Lung (tissue), 12 donors: ENCODE measurements around the gene CASP8. TPM values are rescaled to one million over a fixed set of nuclear protein-coding genes. Genes with fewer than 3 reads are reported as not detected.
A peak's percentile ranks its signal among the peaks of the same experiment; 100 is the strongest.

Experiments used
- ATAC-seq: fragments of 200-7000 bp; cut with Tn5 transposase; one replicate; pipeline ENCODE4 v1.9.1; 2020; ENCODE audit warnings: moderate number of reproducible peaks; ENCODE audit not compliant: insufficient read depth, low FRiP score
- DNase-seq, 3 donors: peaks; one replicate each; pipeline ENCODE4 v3.0.0-alpha.2; 2013 to 2017
- H3K27ac ChIP-seq, 2 donors: one replicate each; pipeline ENCODE4 v1.5.1; 2013; ENCODE audit warnings: mild to moderate bottlenecking in 2 of 2, moderate library complexity in 2 of 2, control low read depth in 1 of 2, inconsistent platforms in 1 of 2, low read depth in 1 of 2, low read length in 1 of 2
- H3K27me3 ChIP-seq, 3 donors: one replicate each; pipeline ENCODE4 v1.5.1; 2013; ENCODE audit warnings: low read length in 2 of 3; ENCODE audit not compliant: control insufficient read depth in 3 of 3, insufficient read depth in 3 of 3
- H3K36me3 ChIP-seq, 4 donors: one replicate each; pipeline ENCODE4 v1.5.1; 2013; ENCODE audit warnings: low read length in 4 of 4, mild to moderate bottlenecking in 1 of 4, moderate library complexity in 1 of 4; ENCODE audit not compliant: control insufficient read depth in 4 of 4, insufficient read depth in 4 of 4
- H3K4me1 ChIP-seq, 5 donors: one replicate each; pipeline ENCODE4 v1.5.1; 2013; ENCODE audit warnings: low read length in 5 of 5, mild to moderate bottlenecking in 2 of 5, moderate library complexity in 1 of 5; ENCODE audit not compliant: control insufficient read depth in 5 of 5, insufficient read depth in 5 of 5
- H3K4me3 ChIP-seq: one replicate; pipeline ENCODE4 v1.5.1; 2013; ENCODE audit warnings: mild to moderate bottlenecking, control low read depth, moderate library complexity
- H3K9ac ChIP-seq, 2 donors: one replicate each; pipeline ENCODE4 v1.5.1; 2013; ENCODE audit warnings: low read length in 2 of 2, control low read depth in 1 of 2; ENCODE audit not compliant: insufficient read depth in 1 of 2
- H3K9me3 ChIP-seq, 4 donors: one replicate each; pipeline ENCODE4 v1.5.1; 2013; ENCODE audit warnings: low read length in 3 of 4, mild to moderate bottlenecking in 1 of 4, moderate library complexity in 1 of 4; ENCODE audit not compliant: control insufficient read depth in 4 of 4, insufficient read depth in 3 of 4
- CTCF ChIP-seq: IDR thresholded peaks from 2 replicates; pipeline ENCODE4 v1.5.1; 2012; ENCODE audit warnings: mild to moderate bottlenecking; ENCODE audit errors: control extremely low read depth, extremely low read depth
- WGBS, 2 donors: extraction: QIAGEN DNeasy Blood & Tissue Kit; methylation state at CpG; one replicate each; pipeline ENCODE4 v1.1.7; 2013; 5-methylcytosine and 5-hydroxymethylcytosine counted together
- polyA plus RNA-seq, 2 donors: library from polyadenylated mRNA; stranded (reverse); fragments of 200-250 nt; gene quantifications; one replicate each; pipeline ENCODE4 v1.2.1, GENCODE V29; 2013
- total RNA-seq, 2 donors: library from RNA; depleted of rRNA in 1 of 2; stranded (reverse); fragments of >200 nt in 1 of 2; gene quantifications; one replicate each; pipeline ENCODE4 v1.2.1, GENCODE V29; 2014 to 2021
- donor health status: control.
- donor health status: control.
- donor health status: Bipolar disorder and iron deficiency.
- donor health status: healthy.
- donor health status: DM: yes; HTN: yes; CAD: no.

The CASP8 gene
- total and polyA plus RNA-seq, 4 donors: 18.2 to 32.3 (median 23.5) TPM

GRCh38 chr2:201256082-201256481, 4.3 kb upstream of the CASP8 start:
- no peak for TF ChIP-seq CTCF
- ATAC-seq: no peak
- Histone ChIP-seq H3K27ac (peak overlapping the region in 1 of 2 donors; percentile 2), H3K27me3 (no peaks in the 10 kb centered on the region), H3K9me3 (no peaks in the 10 kb centered on the region), H3K9ac (no peak overlapping the region), H3K4me3 (no peak overlapping the region), H3K36me3 (no peaks in the 10 kb centered on the region), H3K4me1 (peaks cover 0 to 13% (median 3%) of the 10 kb centered on the region in 5 donors)
- 97% methylated on average over 3 of the region's 3 CpGs for WGBS, 2 donors
- no peak for DNase-seq

- peak; percentile 53 for ATAC-seq
- H3K27me3 ChIP-seq: no peaks in the 10 kb centered on the region
- peaks cover 0 to 15% (median 3%) of the 10 kb centered on the region in 5 donors for H3K4me1 ChIP-seq
Measured at GRCh38 chr2:201257381-201257955, 2.9 kb upstream of the CASP8 start.

GRCh38 chr2:201257956-201258665, 2.2 kb upstream of the CASP8 start:
- Histone ChIP-seq H3K9me3 (no peaks in the 10 kb centered on the region), H3K27me3 (no peaks in the 10 kb centered on the region), H3K36me3 (no peaks in the 10 kb centered on the region), H3K4me1 (peaks cover 0 to 15% (median 3%) of the 10 kb centered on the region in 5 donors), H3K4me3 (peak overlapping the region; percentile 56), H3K27ac (peak overlapping the region; percentile 62 to 97), H3K9ac (peak overlapping the region; percentile 83 to 97)
- 0 to 1% methylated on average over 10 of the region's 10 CpGs for WGBS, 2 donors
- peak; percentile 60 to 79 (median 78) for DNase-seq
- TF ChIP-seq CTCF: no peak
- ATAC-seq: peak; percentile 76

More at GRCh38 chr2:201257381-201257955, 2.9 kb upstream of the CASP8 start:
- TF ChIP-seq CTCF: no peak
- Histone ChIP-seq H3K9ac (peak overlapping the region; percentile 83 to 97), H3K36me3 (no peaks in the 10 kb centered on the region), H3K27ac (peak overlapping the region in 1 of 2 donors; percentile 97), H3K4me3 (no peak overlapping the region), H3K9me3 (no peaks in the 10 kb centered on the region)
- DNase-seq: peak in 1 of 3 donors; percentile 16
- WGBS, 2 donors: 9 to 27% methylated on average over 12 of the region's 12 CpGs
